Measurements from ENCODE around the gene NME4.

- TF ChIP-seq CTCF (IDR thresholded peaks at IDR 0.05; ENCODE audit: low read depth, low read length) (no peak), EZH2phosphoT487 (IDR thresholded peaks at IDR 0.05; ENCODE audit: low read depth) (no peak)
Observed at GRCh38 chr16:398561-399339, 1.8 kb downstream of the NME4 start.
